ENCODE measurements around the gene P2RY6. TPM values are rescaled to one million over a fixed set of nuclear protein-coding genes. Genes with fewer than 3 reads are reported as not detected.

P2RY6 gene
- total RNA-seq, 1 donor from 2014 or later: 3.6 TPM

DNA sequence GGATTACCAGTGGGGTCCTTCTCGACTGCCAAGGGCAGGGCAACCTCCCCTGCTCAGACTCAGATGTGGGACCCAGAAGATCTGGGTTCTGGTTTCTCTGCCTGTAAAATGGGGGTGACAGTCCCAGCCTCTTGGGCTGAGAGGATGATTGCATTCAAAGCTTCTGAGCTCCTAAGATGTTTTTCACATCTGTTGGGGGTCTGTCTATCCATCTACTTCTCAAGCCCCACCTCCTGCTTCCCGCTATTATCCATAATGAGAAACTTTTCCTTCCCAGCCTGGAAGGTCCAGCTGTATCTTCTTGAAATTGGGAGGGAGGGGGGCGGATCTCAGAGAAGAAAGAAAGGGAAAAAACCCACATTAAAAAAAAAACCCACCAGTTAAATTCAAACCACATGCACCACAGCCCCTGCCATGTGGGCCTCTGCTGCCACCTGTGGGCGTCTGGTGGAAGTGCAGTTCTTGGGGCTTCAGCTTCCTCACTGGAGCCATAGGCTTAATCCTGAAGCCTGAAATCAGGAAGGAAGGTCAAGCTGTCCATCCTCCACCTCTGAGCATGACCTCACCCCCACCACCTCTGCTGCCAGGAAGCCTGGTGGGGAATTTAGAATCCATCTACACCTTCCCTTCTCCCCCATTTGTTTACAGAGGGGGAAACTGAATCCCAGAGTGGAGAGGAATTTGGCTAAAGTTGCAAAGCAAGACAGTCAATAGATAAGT is 63.2 kb downstream of the P2RY6 start:
- peak; percentile 94 for DNase-seq (ENCODE audit: low spot score)
- intact Hi-C loops (cut with DNase I): loop anchor here (2.0 kb wide), 1 partner anchor 29 kb away; no protein-coding TSS in a partner anchor
- peak; percentile 70 for ATAC-seq

DNA sequence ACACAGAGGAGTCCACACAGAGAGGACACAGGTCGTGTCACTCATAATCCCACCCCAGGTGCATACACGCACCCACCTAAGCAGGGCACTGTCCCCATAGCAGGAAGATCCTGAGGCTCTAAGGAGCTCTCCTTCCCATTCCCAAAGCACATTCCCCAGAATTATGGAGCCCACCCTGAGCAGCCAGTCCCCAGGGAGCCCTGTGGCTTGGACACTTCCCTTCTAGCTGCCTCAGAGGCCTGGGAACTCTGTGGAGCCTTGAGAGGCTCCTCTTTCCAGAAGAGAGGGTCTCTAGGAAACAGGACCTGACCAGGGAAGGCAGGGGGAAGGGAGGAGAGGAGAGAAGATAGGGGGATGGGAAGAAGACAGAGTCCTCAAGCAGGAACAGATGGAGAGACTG is 65.7 kb downstream of the P2RY6 start:
- DNase-seq (ENCODE audit: low spot score) (no peak), ATAC-seq (no peak)
- intact Hi-C loops (cut with DNase I): no loop called here

DNA sequence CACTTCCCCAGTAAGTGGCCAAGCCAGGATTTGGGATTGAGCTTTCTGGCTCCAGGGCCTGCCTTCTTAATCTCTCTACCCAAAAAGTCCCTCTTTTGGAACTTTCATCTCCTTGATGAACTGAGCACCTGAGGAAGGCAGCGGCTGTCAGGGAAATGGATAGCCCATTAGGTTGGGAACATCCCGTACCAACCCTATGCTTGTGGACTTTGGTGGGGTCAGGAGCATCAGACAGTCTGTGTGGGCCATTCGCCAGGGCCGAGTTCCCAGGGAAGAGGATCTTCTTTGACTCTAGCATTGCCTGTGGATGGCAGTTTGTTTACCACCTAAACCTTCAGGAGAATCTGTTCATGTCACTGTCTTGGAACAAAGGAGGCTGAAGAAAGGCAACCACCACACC is 66.1 kb downstream of the P2RY6 start:
- ATAC-seq: peak; percentile 27
- intact Hi-C loops (cut with DNase I): no loop called here
- no peak for DNase-seq (ENCODE audit: low spot score)

DNA sequence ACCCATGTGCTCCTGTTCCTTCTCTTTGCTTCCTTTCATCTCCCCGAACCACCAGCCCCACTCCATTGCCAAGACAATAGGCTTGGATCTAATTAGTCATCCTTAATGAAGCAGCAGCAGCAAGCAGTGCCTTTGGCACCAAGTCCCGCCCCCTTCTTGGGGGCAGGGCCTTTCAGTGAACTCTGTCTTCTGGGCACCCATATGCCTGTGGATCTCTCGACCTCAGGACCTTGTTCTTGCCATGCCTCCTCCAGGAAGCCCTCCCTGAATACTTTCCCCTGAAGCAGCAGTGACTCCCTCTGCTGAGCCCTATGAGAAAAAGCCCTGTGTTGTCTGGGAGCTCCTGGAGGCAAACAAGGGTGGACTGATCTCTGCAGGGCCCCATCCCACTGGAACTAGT is 68.0 kb downstream of the P2RY6 start:
- no peak for ATAC-seq
- intact Hi-C loops (cut with DNase I): no loop called here
- DNase-seq (ENCODE audit: low spot score): no peak

DNA sequence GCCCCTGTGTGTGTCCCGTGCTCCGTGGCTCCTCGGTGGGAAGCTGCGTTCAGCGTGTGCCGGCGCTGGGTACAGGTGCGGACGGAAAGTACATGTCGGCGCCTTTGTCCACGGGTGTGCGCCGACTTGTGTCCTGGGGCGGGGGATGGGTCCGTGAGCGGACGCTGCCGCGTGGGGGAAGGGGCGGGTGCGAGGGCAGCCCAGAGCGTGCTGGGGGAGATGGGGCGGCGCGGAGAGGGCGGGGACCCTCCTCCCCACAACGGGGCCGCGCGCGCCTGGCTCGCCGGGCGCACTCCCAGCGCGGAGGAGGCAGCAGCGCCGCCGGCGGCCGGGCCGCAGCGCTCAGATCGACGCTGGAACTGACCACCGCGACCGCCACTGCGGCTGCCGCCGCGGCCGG is 70.5 kb downstream of the P2RY6 start:
- no peak for DNase-seq (ENCODE audit: low spot score)
- ATAC-seq: no peak
- intact Hi-C loops (cut with DNase I): no loop called here

DNA sequence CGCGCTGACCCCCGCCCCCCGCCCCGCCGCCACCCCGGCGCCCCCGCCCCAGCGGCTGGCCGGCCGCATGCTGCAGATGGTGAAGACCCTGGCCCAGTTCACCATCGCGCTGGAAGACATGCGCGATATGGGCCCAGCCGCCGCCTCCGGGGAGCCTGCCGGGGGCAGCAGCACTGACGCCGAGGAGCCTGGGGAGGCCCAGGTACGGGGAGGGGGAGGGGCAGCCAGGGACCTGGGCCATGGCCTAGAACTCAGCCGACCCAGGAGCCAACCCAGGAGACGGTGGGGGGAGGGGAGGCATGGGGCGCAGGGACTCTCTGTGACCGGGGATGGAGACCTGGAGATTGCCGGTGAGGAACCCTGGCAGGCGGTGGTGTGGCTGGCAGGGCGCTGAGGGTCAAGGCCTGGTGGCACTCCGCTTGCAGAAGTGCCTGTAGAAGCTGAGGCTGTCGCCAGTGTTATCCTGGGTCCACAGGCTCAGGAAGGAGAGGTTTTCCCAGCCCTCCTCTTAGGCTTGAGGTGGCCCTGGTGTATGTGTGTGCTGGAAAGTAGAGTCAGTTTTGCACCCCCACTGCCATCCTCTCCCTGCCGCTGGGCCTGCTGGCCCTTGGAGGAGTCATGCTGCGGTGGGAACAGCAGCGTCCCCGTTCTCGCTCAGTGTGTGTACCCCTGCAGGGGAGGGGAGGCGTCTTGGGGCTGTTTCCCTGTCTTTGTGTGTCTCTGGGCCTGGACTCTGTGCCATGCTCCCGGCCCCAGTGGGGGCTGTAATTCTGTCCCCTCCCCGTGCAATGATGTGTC is 71.1 kb downstream of the P2RY6 start:
- intact Hi-C loops (cut with DNase I): no loop called here
- DNase-seq (ENCODE audit: low spot score): no peak
- no peak for ATAC-seq

DNA sequence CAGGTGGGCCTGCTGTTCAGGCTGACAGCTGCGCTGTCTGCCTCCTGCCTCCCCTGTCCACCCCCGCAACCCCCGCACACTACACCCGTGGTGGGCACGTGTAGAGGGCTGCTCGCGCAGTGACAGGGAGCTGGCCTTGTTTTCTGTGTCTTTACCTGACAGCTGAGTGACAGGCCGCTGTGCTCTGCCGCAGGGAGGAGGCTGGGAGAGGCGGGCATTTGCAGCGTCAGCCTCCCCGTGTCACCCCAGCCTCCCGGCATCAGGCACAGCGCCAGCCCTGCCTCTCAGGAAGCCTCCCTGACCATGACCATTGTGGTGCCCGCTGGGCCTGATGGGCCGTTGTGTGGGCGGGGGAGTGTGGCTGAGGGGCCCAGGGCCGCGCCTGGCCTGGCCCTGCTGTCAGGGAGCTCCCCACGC is 72.1 kb downstream of the P2RY6 start:
- peak; percentile 82 for DNase-seq (ENCODE audit: low spot score)
- ATAC-seq: peak; percentile 47
- intact Hi-C loops (cut with DNase I): no loop called here

DNA sequence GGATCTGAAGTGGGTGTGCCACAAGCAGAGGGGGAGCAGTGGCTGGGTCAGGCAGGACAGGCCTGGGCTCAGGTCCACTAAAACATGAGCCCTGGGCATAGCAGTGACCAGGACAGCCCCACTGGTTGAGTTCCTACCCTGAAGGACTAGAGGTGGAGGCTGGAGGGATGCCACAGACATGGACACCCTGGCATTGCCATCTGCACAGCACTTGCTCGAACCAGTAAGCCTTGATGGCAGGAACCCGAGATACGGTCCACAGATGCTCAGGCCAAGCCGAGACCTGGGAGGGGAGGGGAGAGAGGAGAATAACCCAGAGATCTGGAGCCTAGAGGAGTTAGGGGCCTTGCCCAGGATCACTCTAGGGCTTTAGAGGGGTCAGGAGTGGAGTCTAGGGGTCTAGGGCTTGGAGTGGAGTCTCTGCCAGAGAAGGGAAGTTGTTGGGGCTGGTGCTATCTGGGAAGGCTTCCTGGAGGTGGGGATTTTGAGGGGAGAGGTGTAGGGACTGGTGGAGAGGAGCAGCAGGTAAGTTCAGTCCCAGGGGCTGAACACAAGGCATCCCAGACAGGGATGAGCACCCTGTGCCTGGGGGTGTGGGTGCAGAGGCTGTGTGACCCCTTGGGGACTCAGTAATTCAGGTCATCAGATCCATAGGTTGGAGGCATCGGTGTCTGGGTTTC is 73.5 kb downstream of the P2RY6 start:
- DNase-seq (ENCODE audit: low spot score) (no peak), ATAC-seq (no peak)
- intact Hi-C loops (cut with DNase I): no loop called here

DNA sequence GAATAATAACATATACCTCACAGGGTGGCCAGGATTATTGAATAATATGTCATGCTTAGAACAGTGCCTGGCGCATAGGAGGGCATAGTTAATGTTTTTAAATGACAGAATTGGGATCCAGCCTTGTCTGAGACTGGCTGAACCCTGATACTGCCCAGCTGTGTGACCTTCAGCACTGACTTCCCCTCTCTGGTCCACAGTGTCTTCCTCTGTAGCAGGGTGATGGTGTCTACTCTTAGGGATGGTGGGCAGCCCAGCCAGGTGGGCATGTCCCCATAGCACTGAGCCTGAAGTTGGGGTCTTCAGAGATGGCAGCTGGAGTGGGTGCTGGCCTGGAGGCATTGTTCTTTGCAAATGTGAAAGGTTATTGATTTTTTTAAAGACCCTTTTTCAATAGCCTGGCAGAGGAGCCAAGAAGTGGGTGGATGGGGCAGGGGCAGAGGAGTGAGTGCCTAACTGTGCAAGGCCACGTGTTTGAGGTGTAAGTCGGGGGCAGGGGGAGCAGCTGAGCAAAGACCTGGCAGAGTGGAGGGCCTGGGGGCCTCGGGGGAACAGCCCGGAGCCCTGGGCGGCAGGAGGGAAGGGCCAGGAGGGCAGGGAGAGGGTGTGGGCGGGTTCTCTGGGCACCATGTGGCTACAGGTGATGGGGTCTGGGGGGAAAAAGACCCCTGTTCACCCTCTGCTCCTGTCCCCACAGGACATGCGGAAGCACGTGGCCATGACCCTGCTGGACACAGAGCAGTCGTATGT is 74.2 kb downstream of the P2RY6 start:
- intact Hi-C loops (cut with DNase I): no loop called here
- ATAC-seq (no peak), DNase-seq (ENCODE audit: low spot score) (no peak)

DNA sequence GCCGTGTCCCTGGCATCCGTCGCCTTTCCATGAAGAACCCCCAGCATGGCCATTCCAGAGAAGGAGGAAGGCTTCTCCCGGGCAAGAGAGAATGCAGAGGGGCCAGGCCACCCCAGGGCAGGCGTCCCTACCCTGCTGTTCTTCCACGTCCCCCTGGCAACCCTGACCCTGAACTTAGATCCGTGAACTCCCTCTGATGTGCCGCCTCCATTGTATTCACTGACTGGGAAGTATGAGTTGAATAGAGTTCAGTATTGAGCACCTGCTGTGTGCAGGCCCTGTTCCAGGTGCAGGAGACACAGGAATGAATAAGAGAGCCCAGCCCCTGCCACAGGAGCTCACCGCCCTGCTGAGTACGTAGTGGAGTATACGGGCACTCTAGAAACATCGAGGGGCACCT is 74.9 kb downstream of the P2RY6 start:
- no peak for DNase-seq (ENCODE audit: low spot score)
- intact Hi-C loops (cut with DNase I): no loop called here

More for the DNA sequence above, 74.9 kb downstream of the P2RY6 start:
- ATAC-seq: no peak

Other genes starting within 250 kb of the P2RY6 start
- gene FCHSD2, start 130.0 kb upstream of the P2RY6 start, total RNA-seq: 64.7 TPM
- gene P2RY2, start 54.1 kb upstream of the P2RY6 start, total RNA-seq: 12.3 TPM
- 110 TPM for gene ARHGEF17, start 35.9 kb downstream of the P2RY6 start, total RNA-seq
- 9.4 TPM for gene RELT, start 104.1 kb downstream of the P2RY6 start, total RNA-seq

Measured in sciatic nerve (tissue), 2 donors.